ENCODE data around the gene GCFC2. TPM values are rescaled to one million over a fixed set of nuclear protein-coding genes. Genes with fewer than 3 reads are reported as not detected.
"Not testable (repeated sequence)": the region's sequence is repeated elsewhere in the genome, so short reads cannot be mapped to it uniquely, and the experiment has no call there.

Gene GCFC2
- total RNA-seq = 27.0 TPM

DNA sequence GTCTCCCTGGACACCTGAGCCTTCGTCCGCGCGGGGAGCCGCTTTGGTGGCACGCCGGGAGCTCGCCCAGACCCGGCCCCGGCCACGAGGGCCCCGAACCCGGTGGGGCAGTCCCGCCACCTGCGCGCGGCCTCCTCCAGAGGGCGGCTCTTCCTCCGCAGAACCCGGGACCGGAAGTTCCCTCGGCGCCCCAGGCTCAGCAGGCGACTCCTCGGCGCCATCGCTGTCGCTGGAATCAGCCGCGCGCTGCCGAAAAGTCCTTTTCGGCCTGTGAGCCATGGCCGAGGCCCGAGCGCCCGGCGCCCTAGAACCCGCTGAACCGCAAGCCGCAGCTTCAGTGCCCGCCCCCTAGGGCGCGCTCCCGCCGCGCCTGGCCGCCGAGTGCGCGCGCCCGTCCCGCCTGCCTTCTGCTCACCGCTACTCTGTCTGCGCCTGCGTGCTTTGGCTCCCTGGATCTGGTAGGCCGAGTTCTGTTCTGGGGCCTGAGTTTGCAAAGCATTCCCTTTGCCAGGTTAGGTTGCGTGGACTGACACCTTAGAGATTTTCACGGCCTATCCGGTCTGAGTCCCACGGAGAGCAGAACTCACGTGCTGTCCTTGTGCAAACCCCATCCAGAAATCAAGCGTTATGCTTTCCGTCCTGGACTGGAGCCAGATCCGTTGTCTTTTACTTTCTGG, at the start of gene GCFC2:
GCFC2 (minus strand) TSS at position 339 of the 677 bp plus-strand sequence; CDS start at position 279, 60 bp downstream.
- intact Hi-C loops (cut with DNase I) = no loop called here
- DNase-seq (ENCODE audit: low spot score) (peak; percentile 91), ATAC-seq (peak; percentile 97)

DNA sequence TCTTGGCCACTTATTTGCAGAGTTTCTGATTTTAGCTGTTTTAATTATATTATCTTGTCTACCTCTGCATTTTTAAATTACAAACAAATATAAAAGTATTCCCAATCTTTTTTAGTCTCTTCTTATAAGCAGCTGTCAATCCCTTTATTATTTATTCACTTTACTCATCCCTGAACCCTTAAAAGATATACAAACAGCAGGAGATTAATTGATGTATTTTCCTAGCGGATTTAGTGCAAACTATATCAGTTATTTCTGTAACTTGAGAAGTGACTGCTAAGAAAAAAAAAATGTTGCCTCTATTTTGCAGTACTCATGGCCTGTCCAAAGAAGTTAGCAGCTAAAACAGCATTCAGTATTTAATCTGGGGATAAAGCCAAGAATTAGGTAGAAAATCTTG, 42.1 kb upstream of the GCFC2 start:
- no peak for ATAC-seq

DNA sequence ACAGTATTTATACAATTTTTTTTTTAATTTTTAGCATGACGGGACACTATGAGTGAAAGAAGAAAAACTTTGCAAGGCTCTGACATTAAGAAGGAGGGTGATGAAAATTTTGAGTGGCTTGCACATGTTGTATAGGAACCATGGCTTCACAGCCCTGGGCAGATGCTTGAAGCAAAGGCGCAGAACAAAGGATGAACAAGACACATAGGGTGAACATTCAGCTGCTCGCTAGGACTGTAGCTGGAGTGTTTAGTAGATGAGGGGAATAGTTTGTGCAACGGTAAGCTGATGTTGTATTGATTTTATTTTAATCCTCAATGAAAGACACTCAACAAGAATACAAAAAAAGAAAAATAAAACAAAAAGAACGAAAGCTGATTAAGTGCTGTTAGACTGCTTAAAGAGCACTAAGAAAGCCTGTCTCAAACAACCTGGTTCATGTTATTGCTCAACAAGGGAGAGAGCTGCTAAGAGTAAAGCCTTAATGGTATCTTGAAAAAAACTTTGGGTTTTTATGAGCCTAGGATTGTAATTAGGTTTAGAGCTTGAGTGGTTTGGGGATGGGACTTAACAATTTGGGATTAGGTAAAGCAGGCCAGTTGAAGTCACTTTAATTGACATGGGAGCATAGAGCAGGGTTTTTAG, 41.2 kb upstream of the GCFC2 start:
- DNase-seq (ENCODE audit: low spot score) = no peak
- no peak for ATAC-seq
- intact Hi-C loops (cut with DNase I) = no loop called here

More for the DNA sequence above, 42.1 kb upstream of the GCFC2 start:
- DNase-seq (ENCODE audit: low spot score) = no peak
- intact Hi-C loops (cut with DNase I) = no loop called here

DNA sequence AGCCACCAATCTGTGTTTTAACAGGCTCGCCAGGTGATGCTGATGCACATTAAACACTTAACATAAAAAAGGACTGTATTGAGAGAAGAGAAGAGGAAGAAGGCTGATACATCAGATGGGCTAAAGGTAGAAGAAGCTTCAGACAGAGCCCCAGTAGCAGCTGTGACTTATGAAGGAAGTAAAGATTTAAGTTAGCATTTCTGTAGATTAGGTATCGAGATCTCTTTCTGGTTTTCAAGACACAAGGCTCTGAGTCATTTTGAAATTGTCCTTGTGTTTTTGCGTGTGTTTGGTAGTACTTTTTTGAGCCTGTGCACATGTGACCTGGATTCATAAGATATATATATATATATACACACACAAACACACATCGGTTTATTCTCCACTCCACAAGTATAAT, 40.6 kb upstream of the GCFC2 start:
- intact Hi-C loops (cut with DNase I) = no loop called here
- ATAC-seq (no peak), DNase-seq (ENCODE audit: low spot score) (no peak)

DNA sequence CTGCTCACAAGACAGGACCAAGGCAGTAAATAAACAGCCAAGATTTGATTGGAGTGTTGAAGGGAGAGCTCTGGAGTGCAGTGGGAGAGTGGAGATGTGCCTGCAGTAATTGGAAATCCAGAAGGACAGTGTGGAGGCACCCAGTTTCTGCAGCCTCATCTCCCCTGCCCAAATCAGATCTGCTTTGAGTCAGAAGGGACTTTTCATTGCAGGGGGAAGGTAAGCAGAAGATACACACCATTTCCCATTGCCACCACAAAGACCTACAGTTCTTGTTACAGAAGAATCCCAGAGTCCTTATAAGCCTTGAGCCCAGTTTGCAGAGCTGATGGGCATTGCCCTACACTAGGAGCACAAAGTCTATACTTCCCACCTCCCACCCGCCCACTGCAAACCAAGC, 27.2 kb upstream of the GCFC2 start:
- intact Hi-C loops (cut with DNase I) = no loop called here

DNA sequence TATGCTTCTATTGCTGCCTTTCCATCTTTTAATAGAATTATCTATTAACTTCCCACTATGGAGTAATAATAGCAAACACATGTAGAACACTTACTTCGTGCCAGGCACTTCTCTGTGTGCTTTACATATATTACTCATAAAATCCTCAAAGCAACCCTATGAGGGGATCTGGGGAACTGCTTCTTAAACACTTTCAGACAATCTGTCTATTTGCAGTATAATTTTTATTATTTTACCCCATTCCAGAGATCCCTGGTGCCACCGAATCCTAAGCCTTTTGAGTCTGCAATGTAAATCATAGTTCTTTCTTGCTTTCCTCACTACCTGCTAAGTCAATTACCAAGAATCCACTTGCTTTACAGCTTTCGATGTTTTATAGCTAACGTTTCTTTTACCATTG, 25.6 kb upstream of the GCFC2 start:
- intact Hi-C loops (cut with DNase I) = no loop called here
- ATAC-seq = no peak

More for the DNA sequence above, 27.2 kb upstream of the GCFC2 start:
- DNase-seq (ENCODE audit: low spot score) = no peak
- no peak for ATAC-seq

DNA sequence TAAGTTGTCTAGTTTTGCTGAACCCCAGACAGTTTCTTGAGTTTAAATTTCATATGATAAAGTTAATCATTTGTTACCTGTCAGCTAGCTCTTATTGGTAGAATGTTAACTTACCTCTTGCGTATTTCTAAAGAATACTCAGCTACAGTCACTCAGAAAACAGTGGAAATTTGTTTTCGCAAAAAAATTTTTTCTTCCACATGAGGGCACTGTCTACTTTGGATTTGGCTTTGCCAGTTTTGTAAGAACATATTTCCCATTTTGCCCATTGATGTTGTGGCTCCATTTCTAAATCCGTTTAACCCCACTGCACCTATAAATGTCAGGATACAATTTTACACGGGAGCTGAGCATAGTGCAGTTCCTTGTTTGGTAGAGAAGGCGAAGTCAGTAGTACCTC, 19.1 kb upstream of the GCFC2 start:
- intact Hi-C loops (cut with DNase I) = no loop called here
- ATAC-seq = no peak

More for the DNA sequence above, 25.6 kb upstream of the GCFC2 start:
- DNase-seq (ENCODE audit: low spot score) = no peak

DNA sequence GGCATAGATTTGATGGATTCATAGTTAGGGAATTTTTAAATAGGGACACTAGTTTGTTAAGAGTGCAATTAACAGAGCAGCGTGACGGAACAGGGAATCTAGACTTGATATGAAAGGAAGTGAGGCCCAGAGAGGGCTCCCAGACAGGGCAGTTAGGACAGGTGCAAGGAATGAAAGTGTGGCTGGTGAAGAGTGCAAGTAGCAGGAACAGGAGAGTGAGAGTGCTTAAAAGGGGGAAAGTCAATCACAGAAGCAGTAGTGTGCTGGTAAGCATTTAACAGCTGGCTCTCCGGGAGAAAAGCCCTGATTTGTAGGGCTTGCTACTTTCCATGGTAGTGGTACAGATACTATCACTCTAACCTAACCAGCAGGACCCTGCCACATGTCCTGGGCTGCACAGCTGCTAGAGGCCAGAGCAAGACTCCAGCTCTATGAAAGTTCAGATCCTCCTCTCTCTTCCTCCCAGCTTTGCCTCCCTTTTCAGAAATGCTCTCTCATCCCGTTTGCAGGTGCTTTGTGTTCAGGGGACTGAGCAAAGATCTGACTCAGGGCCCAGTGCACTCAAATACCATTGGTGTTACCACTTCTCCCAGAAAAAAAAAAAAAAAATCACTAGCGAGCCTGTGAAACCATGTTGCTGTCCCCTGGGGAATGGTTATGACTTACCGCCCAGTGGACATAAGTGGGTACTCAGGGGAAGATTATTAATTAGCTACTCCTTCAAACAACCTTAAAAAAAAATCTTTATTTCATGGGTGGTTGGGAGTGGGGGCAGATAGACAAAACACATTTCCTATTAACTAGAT, 18.1 kb upstream of the GCFC2 start:
- no peak for DNase-seq (ENCODE audit: low spot score)
- intact Hi-C loops (cut with DNase I) = no loop called here
- no peak for ATAC-seq

More for the DNA sequence above, 19.1 kb upstream of the GCFC2 start:
- no peak for DNase-seq (ENCODE audit: low spot score)

DNA sequence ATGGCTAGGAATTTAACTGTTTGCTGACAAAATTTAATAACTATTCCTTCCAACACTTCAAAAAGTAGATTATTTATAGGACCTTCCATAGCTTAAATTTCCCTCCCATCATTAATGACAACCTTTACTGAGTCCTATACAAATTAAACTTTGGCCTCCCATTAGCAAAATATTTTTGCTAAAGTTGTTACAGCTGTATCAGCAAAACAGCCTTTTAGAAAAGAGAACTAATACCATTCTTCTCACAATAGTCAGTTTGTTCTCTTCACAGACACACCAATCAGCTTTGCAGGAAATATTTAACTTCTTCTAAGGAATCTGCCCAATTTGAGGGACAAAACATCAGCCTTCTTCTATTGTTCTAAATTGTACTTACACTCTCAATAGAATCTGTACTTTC, 12.0 kb upstream of the GCFC2 start:
- ATAC-seq (no peak), DNase-seq (ENCODE audit: low spot score) (no peak)
- intact Hi-C loops (cut with DNase I) = no loop called here

DNA sequence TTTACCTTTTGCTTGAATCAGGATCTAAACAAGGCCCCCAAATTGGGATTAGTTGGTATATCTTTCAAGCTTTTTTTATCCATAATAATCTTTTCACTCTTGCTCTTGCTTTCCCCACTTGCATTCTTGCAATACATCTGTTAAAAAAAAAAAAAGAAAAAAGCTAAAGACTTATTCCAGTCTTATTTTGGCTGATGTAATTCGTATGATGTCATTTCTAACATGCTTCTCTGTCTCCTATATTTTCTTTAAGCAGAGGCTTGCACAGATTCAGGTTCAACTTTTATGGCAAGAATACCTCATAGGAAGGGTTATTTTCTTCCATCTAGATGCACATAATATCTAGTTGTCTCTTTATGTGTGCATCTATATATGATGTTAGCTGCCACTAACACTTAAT, 9.8 kb upstream of the GCFC2 start:
- DNase-seq (ENCODE audit: low spot score) = no peak
- ATAC-seq = no peak
- intact Hi-C loops (cut with DNase I) = no loop called here

DNA sequence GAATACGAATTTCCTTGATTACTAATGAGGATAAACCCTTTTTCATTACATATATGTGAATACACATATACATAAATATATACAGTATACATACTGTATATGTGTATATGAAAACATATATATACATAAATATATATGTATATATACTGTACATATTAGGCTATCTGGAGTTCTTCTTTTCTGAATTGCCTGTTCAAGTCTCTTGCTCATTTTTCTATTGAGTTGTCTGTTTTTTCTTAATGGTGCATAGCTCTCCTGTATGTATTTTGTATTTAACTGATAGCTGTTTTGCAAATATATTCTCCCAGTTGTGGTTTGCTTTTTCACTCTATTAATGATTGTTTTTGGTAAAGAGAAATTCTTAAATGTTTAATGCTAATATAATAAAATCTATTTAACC, 8.9 kb upstream of the GCFC2 start:
- ATAC-seq (no peak), DNase-seq (ENCODE audit: low spot score) (no peak)

DNA sequence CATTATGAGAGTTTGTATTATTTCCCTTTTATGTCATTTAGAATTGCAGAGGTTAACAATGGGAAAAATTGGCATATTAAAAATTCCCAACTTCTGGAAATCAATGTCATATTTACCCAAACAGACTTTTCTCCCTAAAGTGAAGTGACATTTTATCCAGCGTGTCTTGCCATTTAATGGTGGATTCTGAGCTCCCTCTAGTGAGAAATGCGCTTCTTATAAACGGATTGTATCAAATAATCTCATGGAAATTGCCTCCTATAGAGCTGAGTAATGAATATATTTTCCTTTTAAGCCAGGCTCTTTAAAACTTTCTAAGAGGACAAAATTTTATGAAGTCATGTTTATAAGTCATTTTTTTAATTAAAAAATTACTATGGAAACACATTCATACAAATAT, 5.7 kb upstream of the GCFC2 start:
- intact Hi-C loops (cut with DNase I) = no loop called here
- no peak for DNase-seq (ENCODE audit: low spot score)
- ATAC-seq = no peak

More for the DNA sequence above, 8.9 kb upstream of the GCFC2 start:
- intact Hi-C loops (cut with DNase I) = no loop called here

DNA sequence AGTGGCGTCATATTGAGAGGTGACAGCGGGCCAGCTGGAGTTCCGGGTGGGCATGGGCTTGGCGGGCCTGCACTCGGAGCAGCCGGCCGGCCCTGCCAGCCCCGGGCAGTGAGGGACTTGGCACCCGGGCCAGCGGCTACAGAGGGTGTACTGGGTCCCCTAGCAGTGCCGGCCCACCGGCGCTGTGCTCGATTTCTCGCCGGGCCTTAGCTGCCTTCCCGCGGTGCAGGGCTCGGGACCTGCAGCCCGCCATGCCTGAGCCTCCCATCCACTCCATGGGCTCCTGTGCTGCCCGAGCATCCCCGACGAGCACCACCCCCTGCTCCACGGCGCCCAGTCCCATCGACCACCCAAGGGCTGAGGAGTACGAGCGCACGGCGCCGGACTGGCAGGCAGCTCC, 875 bp upstream of the GCFC2 start:
- intact Hi-C loops (cut with DNase I); DNase-seq (ENCODE audit: low spot score); ATAC-seq: not testable (repeated sequence)

DNA sequence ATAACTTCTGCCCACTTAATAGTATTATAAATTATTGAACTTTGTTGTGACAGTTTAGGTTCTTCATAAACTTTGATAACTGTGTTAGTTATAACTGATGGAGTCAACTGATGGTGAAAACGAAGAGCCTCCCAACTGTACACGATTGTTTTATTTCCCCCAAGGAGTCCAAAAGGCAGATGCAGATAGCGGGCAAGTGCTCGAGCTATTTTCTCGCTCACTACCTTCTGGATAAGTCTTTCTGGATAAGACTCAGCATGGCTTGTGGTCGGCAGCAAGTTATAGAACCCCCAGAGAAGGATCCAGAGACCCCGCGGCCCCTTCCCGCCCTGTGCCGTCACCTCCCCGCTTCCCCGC, 517 bp downstream of the GCFC2 start:
- no peak for ATAC-seq
- DNase-seq (ENCODE audit: low spot score) = no peak
- intact Hi-C loops (cut with DNase I) = no loop called here

DNA sequence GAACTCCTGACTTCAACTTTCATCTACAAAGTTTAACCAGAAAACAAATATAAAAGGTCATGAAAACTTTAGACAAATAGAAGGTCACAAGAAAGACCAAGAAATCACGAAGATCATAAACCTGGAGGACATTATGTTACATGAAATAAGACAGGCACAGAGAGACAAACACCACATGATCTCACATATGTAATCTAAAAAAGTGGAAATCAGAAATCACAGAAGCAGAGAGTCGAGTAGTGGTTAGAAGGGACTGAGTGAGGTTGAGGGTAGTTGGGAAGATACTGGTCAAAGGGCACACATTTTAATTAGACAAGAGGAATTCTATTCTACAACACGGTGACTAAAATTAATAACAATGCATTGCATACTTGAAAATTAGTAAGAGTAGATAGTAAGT, 1.4 kb downstream of the GCFC2 start:
- no peak for ATAC-seq
- DNase-seq (ENCODE audit: low spot score) = no peak
- intact Hi-C loops (cut with DNase I) = no loop called here

DNA sequence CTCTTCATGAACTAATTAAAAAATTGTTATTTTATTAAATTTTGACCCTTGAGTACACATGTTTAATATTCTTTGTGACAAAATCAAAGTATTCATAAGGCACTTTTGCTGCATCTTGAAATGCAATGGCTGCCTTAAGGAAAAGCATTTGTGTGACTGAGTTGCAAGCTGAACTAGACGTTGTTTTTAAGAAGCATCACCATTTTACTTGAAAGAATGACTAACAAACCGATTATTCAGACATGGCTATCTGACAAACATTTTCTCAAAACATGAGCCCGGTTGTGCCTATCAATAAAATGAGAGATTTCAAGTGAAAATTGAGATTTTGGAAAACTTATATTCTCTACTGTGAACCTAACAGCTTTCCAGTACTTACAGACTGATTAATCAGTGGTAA, 2.8 kb downstream of the GCFC2 start:
- intact Hi-C loops (cut with DNase I) = no loop called here
- DNase-seq (ENCODE audit: low spot score) (no peak), ATAC-seq (no peak)

DNA sequence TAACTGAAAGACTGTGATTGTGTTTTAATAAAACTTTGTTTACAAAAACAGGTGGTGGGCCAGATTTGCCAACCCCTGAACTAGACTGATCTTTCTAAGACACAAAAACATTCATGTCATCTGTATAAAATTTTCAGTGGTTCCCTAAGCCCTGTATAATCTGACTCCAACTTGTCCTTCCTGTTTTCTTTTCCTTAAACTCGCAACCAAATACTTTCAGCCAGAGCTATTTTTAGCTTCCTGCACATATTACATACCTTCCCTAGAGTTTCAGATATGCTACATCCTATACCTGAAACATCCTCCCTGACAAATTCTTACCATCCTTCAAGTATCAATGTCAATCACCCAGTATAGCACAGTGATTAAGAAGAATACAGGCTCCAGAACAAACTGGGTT, 4.8 kb downstream of the GCFC2 start:
- ATAC-seq (no peak), DNase-seq (ENCODE audit: low spot score) (no peak)
- intact Hi-C loops (cut with DNase I) = no loop called here

DNA sequence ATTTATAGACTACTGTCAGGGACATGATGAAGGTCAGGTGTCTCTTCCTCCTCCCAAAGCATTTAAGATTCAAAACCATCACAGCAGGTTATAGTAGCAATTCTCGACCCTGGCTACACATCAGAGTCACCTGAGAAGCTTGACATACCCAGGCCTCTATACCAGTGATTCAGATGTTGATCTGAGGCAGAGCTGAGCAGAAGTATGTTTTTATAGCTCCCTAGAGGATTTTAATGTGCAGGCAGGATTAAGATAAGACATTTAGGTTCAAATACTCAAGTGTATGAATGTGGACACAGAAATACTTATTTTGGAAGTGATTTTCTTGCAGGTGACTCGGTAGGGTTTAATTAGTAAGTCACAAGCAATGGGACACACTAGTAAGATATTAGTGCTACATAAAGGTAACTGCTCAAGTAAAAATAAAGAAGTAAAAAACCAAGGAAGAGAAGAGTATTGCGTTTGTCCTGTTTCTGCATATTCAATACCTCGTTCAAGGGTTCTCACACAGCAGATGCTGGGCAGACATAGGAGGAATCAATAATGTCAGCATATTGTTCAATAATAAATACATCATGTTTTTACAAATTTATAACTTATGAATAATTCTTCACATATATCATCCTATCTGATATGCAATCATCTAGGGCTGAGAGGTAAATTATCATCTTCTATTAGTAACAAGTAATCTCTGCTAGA, 7.0 kb downstream of the GCFC2 start:
- ATAC-seq (no peak), DNase-seq (ENCODE audit: low spot score) (no peak)

DNA sequence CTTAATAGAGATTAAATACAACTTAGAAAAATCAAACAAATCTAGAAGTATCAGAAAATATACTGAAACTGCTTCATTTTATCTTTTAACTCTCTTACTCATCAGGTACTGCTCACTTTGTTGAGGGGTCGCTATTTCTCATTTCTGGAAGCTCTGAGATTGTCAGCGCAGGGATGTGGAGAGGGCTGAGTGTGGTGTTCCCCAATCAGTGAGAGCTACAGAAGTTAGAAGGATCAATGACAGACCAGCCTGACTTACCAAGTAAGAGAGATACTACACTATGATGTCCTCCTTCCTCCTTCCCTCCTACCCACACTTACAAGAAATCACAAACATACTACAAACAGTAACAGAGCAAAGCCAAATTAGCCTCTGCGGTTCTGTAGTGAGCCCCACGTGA, 8.1 kb downstream of the GCFC2 start:
- intact Hi-C loops (cut with DNase I) = no loop called here
- DNase-seq (ENCODE audit: low spot score) (no peak), ATAC-seq (no peak)

More for the DNA sequence above, 7.0 kb downstream of the GCFC2 start:
- intact Hi-C loops (cut with DNase I) = no loop called here

DNA sequence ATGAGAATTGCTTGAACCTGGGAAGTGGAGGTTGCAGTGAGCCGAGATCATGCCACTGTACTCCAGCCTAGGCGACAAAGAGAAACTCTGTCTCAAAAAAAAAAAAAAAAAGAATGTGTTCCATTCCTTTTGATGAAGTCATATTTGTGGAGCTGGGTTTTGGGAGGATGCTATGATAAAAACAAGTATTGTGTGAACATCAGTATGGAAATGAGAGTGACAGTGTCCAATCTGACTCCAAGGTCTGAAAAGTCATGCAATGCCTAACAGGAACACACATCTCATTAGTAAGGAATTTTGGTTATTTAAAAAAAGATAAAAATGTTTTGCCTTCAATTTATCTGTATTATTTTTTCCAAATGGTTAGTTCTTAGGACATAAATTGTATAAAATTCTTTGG, 11.8 kb downstream of the GCFC2 start:
- intact Hi-C loops (cut with DNase I) = no loop called here
- no peak for DNase-seq (ENCODE audit: low spot score)
- ATAC-seq = no peak

Measured in sciatic nerve (tissue), 2 donors.